ENCODE results near the gene PARP12. TPM values are rescaled to one million over a fixed set of nuclear protein-coding genes. Genes with fewer than 3 reads are reported as not detected.

PARP12 gene
- total and polyA plus RNA-seq, 9 of the 15 experiments (the other 6 are each of a cell fraction or from before 2014, with no cell fraction given), result 4.6 to 40.4 (median 23.5) TPM

DNA sequence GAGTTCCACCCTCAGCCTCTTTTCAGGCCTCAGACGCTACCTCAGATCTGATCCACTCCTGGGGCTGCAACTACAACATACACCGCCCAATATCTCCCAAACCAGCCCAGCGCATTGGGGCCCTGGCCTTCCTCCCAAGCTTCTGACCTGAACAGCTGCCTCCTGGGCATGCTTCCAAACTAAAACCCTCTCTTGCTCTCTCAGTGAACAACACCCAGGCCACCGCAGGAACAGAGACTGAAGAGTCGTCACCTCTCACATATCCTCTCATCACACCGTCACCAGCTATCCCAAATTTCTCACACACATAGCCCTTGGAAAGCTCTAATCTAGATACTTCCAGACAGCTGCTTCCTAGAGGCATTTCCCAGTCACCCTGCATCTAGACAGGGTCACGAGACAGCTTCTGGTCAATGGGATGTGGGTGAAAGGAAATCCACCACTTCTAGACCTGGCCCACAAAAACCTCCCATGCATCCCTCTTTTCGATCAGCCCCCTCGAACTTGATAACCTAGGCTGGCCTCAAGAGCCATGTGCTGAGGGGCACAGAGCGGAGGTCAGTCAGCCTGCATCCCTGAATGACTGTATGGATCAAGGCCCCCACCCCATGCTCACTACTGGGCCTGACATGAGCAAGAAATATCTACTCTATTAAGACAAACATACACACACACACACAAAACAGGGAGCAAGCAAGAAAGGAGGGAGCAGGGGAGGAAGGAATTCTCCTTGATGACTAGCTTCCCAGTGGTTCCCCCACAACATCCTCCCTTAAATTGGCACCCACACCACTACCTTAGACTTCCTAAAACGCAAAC, 1.8 kb downstream of the PARP12 start (continued):
- no peak for TF ChIP-seq MNT (conservative IDR thresholded peaks at IDR 0.05)
- TF ChIP-seq, protein P1, sequence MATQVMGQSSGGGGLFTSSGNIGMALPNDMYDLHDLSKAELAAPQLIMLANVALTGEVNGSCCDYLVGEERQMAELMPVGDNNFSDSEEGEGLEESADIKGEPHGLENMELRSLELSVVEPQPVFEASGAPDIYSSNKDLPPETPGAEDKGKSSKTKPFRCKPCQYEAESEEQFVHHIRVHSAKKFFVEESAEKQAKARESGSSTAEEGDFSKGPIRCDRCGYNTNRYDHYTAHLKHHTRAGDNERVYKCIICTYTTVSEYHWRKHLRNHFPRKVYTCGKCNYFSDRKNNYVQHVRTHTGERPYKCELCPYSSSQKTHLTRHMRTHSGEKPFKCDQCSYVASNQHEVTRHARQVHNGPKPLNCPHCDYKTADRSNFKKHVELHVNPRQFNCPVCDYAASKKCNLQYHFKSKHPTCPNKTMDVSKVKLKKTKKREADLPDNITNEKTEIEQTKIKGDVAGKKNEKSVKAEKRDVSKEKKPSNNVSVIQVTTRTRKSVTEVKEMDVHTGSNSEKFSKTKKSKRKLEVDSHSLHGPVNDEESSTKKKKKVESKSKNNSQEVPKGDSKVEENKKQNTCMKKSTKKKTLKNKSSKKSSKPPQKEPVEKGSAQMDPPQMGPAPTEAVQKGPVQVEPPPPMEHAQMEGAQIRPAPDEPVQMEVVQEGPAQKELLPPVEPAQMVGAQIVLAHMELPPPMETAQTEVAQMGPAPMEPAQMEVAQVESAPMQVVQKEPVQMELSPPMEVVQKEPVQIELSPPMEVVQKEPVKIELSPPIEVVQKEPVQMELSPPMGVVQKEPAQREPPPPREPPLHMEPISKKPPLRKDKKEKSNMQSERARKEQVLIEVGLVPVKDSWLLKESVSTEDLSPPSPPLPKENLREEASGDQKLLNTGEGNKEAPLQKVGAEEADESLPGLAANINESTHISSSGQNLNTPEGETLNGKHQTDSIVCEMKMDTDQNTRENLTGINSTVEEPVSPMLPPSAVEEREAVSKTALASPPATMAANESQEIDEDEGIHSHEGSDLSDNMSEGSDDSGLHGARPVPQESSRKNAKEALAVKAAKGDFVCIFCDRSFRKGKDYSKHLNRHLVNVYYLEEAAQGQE (IDR thresholded peaks at IDR 0.05; ENCODE audit: borderline replicate concordance), result no peak
- TF ChIP-seq, protein P1 (CRISPR knock-in tag; IDR thresholded peaks at IDR 0.05; ENCODE audit: low read depth), result 0 out of 2 replicates have a peak, but pooled peaks have one; percentile 7
- peak; percentile 37 for TF ChIP-seq DPF2 (IDR thresholded peaks at IDR 0.05)
- TF ChIP-seq NFIX (CRISPR knock-in tag; IDR thresholded peaks at IDR 0.05; ENCODE audit: low read depth), result no peak
- peak; percentile 32 for TF ChIP-seq CBFA2T2 (conservative IDR thresholded peaks at IDR 0.05)

All from K562 (cell line).